ENCODE measurements around the gene DMD. TPM values are rescaled to one million over a fixed set of nuclear protein-coding genes. Genes with fewer than 3 reads are reported as not detected.
"Not testable (repeated sequence)": the region's sequence is repeated elsewhere in the genome, so short reads cannot be mapped to it uniquely, and the experiment has no call there.

Gene DMD
- polyA plus RNA-seq, 3 donors from 2014 or later, result not detected

- H3K36me3 Mint-ChIP-seq, result no peaks in the 10 kb centered on the region
- peaks cover 0 to 3% (median 0%) of the 10 kb centered on the region in 3 donors for H3K27me3 Mint-ChIP-seq (ENCODE audit: low read depth in 3 of 3)
- H3K4me3 Mint-ChIP-seq, result no peak overlapping the region
- peaks cover 0 to 4% (median 0%) of the 10 kb centered on the region in 6 donors for H3K9me3 Mint-ChIP-seq
- DNase-seq, result no peak
- H3K4me1 Mint-ChIP-seq, result no peaks in the 10 kb centered on the region
- no peak overlapping the region for H3K27ac Mint-ChIP-seq
Measured at GRCh38 chrX:31608638-31609037, 1602.7 kb downstream of the DMD start.

GRCh38 chrX:31606771-31607170 is 1604.6 kb downstream of the DMD start:
- DNase-seq, result no peak
- no peak overlapping the region for H3K27ac Mint-ChIP-seq
- H3K9me3 Mint-ChIP-seq, result peaks cover 0 to 4% (median 0%) of the 10 kb centered on the region in 6 donors
- H3K36me3 Mint-ChIP-seq, result no peaks in the 10 kb centered on the region
- no peaks in the 10 kb centered on the region for H3K4me1 Mint-ChIP-seq
- H3K4me3 Mint-ChIP-seq, result no peak overlapping the region
- H3K27me3 Mint-ChIP-seq (ENCODE audit: low read depth in 3 of 3), result no peaks in the 10 kb centered on the region

GRCh38 chrX:31604629-31605221 is 1606.6 kb downstream of the DMD start:
- no peaks in the 10 kb centered on the region for H3K27me3 Mint-ChIP-seq (ENCODE audit: low read depth in 3 of 3)
- no peak overlapping the region for H3K4me3 Mint-ChIP-seq
- no peaks in the 10 kb centered on the region for H3K36me3 Mint-ChIP-seq
- DNase-seq, result no peak
- no peaks in the 10 kb centered on the region for H3K4me1 Mint-ChIP-seq
- no peak overlapping the region for H3K27ac Mint-ChIP-seq
- H3K9me3 Mint-ChIP-seq, result peaks cover 0 to 4% (median 0%) of the 10 kb centered on the region in 6 donors

GRCh38 chrX:31603411-31604120 is 1607.8 kb downstream of the DMD start:
- DNase-seq, result no peak
- Mint-ChIP-seq H3K27me3 (ENCODE audit: low read depth in 3 of 3) (no peaks in the 10 kb centered on the region), H3K36me3 (no peaks in the 10 kb centered on the region), H3K27ac (no peak overlapping the region), H3K9me3 (peaks cover 0 to 4% (median 0%) of the 10 kb centered on the region in 6 donors), H3K4me1 (no peaks in the 10 kb centered on the region), H3K4me3 (no peak overlapping the region)

GRCh38 chrX:31600823-31601222 is 1610.5 kb downstream of the DMD start:
- H3K27me3 Mint-ChIP-seq (ENCODE audit: low read depth in 3 of 3), result no peaks in the 10 kb centered on the region
- H3K4me3 Mint-ChIP-seq, result no peak overlapping the region
- no peak overlapping the region for H3K27ac Mint-ChIP-seq
- H3K36me3 Mint-ChIP-seq, result no peaks in the 10 kb centered on the region
- no peaks in the 10 kb centered on the region for H3K4me1 Mint-ChIP-seq
- no peak for DNase-seq
- peaks cover 0 to 4% (median 0%) of the 10 kb centered on the region in 6 donors for H3K9me3 Mint-ChIP-seq

- Mint-ChIP-seq H3K27me3 (ENCODE audit: low read depth in 3 of 3) (peaks cover 0 to 3% (median 0%) of the 10 kb centered on the region in 3 donors), H3K36me3 (no peaks in the 10 kb centered on the region), H3K4me1 (no peaks in the 10 kb centered on the region), H3K4me3 (no peak overlapping the region), H3K9me3 (peaks cover 0 to 2% (median 0%) of the 10 kb centered on the region in 6 donors), H3K27ac (no peak overlapping the region)
- no peak for DNase-seq
Measured at GRCh38 chrX:31593353-31593752, 1618.0 kb downstream of the DMD start.

- Mint-ChIP-seq H3K27ac (no peak overlapping the region), H3K36me3 (no peaks in the 10 kb centered on the region), H3K4me1 (no peaks in the 10 kb centered on the region), H3K9me3 (peaks cover 0 to 2% (median 0%) of the 10 kb centered on the region in 6 donors), H3K27me3 (ENCODE audit: low read depth in 3 of 3) (peaks cover 0 to 3% (median 0%) of the 10 kb centered on the region in 3 donors), H3K4me3 (no peak overlapping the region)
- no peak for DNase-seq
Measured at GRCh38 chrX:31591355-31591754, 1620.0 kb downstream of the DMD start.

- Mint-ChIP-seq H3K27me3 (ENCODE audit: low read depth in 3 of 3) (peaks cover 0 to 3% (median 0%) of the 10 kb centered on the region in 3 donors), H3K4me1 (no peaks in the 10 kb centered on the region), H3K36me3 (no peaks in the 10 kb centered on the region), H3K4me3 (no peak overlapping the region), H3K27ac (no peak overlapping the region), H3K9me3 (peaks cover 0 to 2% (median 0%) of the 10 kb centered on the region in 6 donors)
- DNase-seq, result no peak
Measured at GRCh38 chrX:31590581-31591114, 1620.7 kb downstream of the DMD start.

- Mint-ChIP-seq H3K27me3 (ENCODE audit: low read depth in 3 of 3) (peaks cover 0 to 3% (median 0%) of the 10 kb centered on the region in 3 donors), H3K4me1 (no peaks in the 10 kb centered on the region)
Measured at GRCh38 chrX:31589503-31589902, 1621.8 kb downstream of the DMD start.

GRCh38 chrX:31588355-31588754 is 1623.0 kb downstream of the DMD start:
- H3K4me3 Mint-ChIP-seq, result no peak overlapping the region
- no peaks in the 10 kb centered on the region for H3K27me3 Mint-ChIP-seq (ENCODE audit: low read depth in 3 of 3)
- no peaks in the 10 kb centered on the region for H3K36me3 Mint-ChIP-seq
- H3K9me3 Mint-ChIP-seq, result peaks cover 0 to 6% (median 0%) of the 10 kb centered on the region in 6 donors
- no peak overlapping the region for H3K27ac Mint-ChIP-seq
- H3K4me1 Mint-ChIP-seq, result no peaks in the 10 kb centered on the region
- DNase-seq, result no peak

More at GRCh38 chrX:31589503-31589902, 1621.8 kb downstream of the DMD start:
- Mint-ChIP-seq H3K4me3 (no peak overlapping the region), H3K36me3 (no peaks in the 10 kb centered on the region), H3K27ac (no peak overlapping the region), H3K9me3 (peaks cover 0 to 2% (median 0%) of the 10 kb centered on the region in 6 donors)
- DNase-seq, result no peak

- not testable (repeated sequence) for DNase-seq; H3K4me1 Mint-ChIP-seq; H3K27ac Mint-ChIP-seq; H3K4me3 Mint-ChIP-seq; H3K36me3 Mint-ChIP-seq; H3K9me3 Mint-ChIP-seq; H3K27me3 Mint-ChIP-seq (ENCODE audit: low read depth in 3 of 3)
Measured at GRCh38 chrX:31583892-31584291, 1627.5 kb downstream of the DMD start.

GRCh38 chrX:31580726-31581125 is 1630.6 kb downstream of the DMD start:
- Mint-ChIP-seq H3K4me1 (no peaks in the 10 kb centered on the region), H3K4me3 (no peak overlapping the region), H3K9me3 (peaks cover 0 to 8% (median under 1%) of the 10 kb centered on the region in 6 donors), H3K36me3 (no peaks in the 10 kb centered on the region), H3K27me3 (ENCODE audit: low read depth in 3 of 3) (peaks cover 0 to 1% (median 0%) of the 10 kb centered on the region in 3 donors), H3K27ac (no peak overlapping the region)
- no peak for DNase-seq

GRCh38 chrX:31580227-31580626 is 1631.1 kb downstream of the DMD start:
- H3K4me3 Mint-ChIP-seq, result no peak overlapping the region
- H3K9me3 Mint-ChIP-seq, result peaks cover 0 to 8% (median under 1%) of the 10 kb centered on the region in 6 donors
- H3K4me1 Mint-ChIP-seq, result no peaks in the 10 kb centered on the region
- peaks cover 0 to 1% (median 0%) of the 10 kb centered on the region in 3 donors for H3K27me3 Mint-ChIP-seq (ENCODE audit: low read depth in 3 of 3)
- no peak for DNase-seq
- H3K36me3 Mint-ChIP-seq, result no peaks in the 10 kb centered on the region
- no peak overlapping the region for H3K27ac Mint-ChIP-seq

- Mint-ChIP-seq H3K27me3 (ENCODE audit: low read depth in 3 of 3) (peaks cover 0 to 4% (median 0%) of the 10 kb centered on the region in 3 donors), H3K27ac (no peak overlapping the region), H3K4me3 (no peak overlapping the region), H3K36me3 (no peaks in the 10 kb centered on the region), H3K9me3 (peaks cover 0 to 3% (median 0%) of the 10 kb centered on the region in 6 donors), H3K4me1 (no peaks in the 10 kb centered on the region)
- no peak for DNase-seq
Measured at GRCh38 chrX:31572360-31572759, 1639.0 kb downstream of the DMD start.

All from immature natural killer cell (primary cell).